Lower leg skin (tissue), 3 donors: ENCODE results near the gene RNF13.

ENCODE experiments used
- POLR2A ChIP-seq, 2 donors: fragments of 450-650 bp; IDR thresholded peaks; one replicate each; pipeline ENCODE4 v1.6.1; 2016 to 2017; ENCODE audit warnings: antibody characterized with exemption in 2 of 2, mild to moderate bottlenecking in 1 of 2, moderate library complexity in 1 of 2
- TF ChIP-seq, protein P1 (sequence below), 3 donors: fragments of 450-650 bp; IDR thresholded peaks; one replicate each; pipeline ENCODE4 v1.5.1; 2016; ENCODE audit warnings: antibody characterized with exemption in 3 of 3, mild to moderate bottlenecking in 3 of 3, moderate library complexity in 2 of 3

DNA sequence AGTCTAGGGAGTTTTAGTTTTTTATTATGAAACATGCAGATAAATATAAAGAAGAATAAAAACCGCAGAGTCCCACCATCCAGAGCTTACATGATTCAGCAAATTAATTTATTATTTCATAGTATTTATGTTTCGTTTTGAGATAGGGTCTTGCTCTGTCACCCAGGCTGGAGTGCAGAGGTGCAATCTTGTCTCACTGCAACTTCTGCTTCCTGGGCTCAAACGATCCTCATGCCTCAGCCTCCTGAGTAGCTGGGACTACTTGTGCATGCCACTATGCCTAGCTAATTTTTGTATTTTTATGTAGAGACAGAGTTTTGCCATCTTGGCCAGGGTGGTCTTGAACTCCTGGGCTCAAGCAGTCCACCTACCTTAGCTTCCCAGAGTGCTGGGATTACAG lies 13.6 kb downstream of the RNF13 start:
- TF ChIP-seq, protein P1, sequence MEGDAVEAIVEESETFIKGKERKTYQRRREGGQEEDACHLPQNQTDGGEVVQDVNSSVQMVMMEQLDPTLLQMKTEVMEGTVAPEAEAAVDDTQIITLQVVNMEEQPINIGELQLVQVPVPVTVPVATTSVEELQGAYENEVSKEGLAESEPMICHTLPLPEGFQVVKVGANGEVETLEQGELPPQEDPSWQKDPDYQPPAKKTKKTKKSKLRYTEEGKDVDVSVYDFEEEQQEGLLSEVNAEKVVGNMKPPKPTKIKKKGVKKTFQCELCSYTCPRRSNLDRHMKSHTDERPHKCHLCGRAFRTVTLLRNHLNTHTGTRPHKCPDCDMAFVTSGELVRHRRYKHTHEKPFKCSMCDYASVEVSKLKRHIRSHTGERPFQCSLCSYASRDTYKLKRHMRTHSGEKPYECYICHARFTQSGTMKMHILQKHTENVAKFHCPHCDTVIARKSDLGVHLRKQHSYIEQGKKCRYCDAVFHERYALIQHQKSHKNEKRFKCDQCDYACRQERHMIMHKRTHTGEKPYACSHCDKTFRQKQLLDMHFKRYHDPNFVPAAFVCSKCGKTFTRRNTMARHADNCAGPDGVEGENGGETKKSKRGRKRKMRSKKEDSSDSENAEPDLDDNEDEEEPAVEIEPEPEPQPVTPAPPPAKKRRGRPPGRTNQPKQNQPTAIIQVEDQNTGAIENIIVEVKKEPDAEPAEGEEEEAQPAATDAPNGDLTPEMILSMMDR (IDR thresholded peaks at IDR 0.05), result no peak
- no peak for TF ChIP-seq POLR2A (IDR thresholded peaks at IDR 0.05)
